Immature natural killer cell (primary cell): Measurements from ENCODE around the gene ITLN1. TPM values are rescaled to one million over a fixed set of nuclear protein-coding genes. Genes with fewer than 3 reads are reported as not detected.

ENCODE experiments used
- DNase-seq, 3 donors: peaks; one replicate each; pipeline ENCODE4 v3.0.0; 2022; ENCODE audit warnings: mixed read lengths in 1 of 3
- H3K27ac Mint-ChIP-seq, 6 donors: one replicate each; pipeline ENCODE4 v1.8.0; 2020; ENCODE audit warnings: mixed read lengths in 6 of 6, mild to moderate bottlenecking in 5 of 6, inconsistent platforms in 4 of 6, moderate library complexity in 3 of 6
- H3K27me3 Mint-ChIP-seq, 3 donors: one replicate each; pipeline ENCODE4 v1.8.0; 2020 to 2021; ENCODE audit warnings: low read depth in 3 of 3, mild to moderate bottlenecking in 3 of 3, mixed read lengths in 3 of 3, moderate library complexity in 3 of 3, inconsistent platforms in 1 of 3
- H3K36me3 Mint-ChIP-seq, 3 donors: one replicate each; pipeline ENCODE4 v1.8.0; 2020; ENCODE audit warnings: mixed read lengths in 3 of 3, inconsistent platforms in 2 of 3, mild to moderate bottlenecking in 2 of 3
- H3K4me1 Mint-ChIP-seq, 2 donors: one replicate each; pipeline ENCODE4 v1.8.0; 2020; ENCODE audit warnings: inconsistent platforms in 2 of 2, mild to moderate bottlenecking in 2 of 2, mixed read lengths in 2 of 2, moderate library complexity in 1 of 2
- H3K4me3 Mint-ChIP-seq, 5 donors: one replicate each; pipeline ENCODE4 v1.8.0; 2020; ENCODE audit warnings: mild to moderate bottlenecking in 5 of 5, mixed read lengths in 5 of 5, inconsistent platforms in 3 of 5, moderate library complexity in 3 of 5
- H3K9me3 Mint-ChIP-seq, 6 donors: one replicate each; pipeline ENCODE4 v1.8.0; 2020; ENCODE audit warnings: mild to moderate bottlenecking in 6 of 6, mixed read lengths in 6 of 6, inconsistent platforms in 4 of 6, moderate library complexity in 3 of 6
- polyA plus RNA-seq, 3 donors: library from polyadenylated mRNA; unstranded; fragments of 300-500 nt; fragmentation: Illumina TruSeq; gene quantifications; one replicate each; pipeline ENCODE4 v1.2.3, GENCODE V29; 2021

ITLN1 gene
- polyA plus RNA-seq, 3 donors from 2014 or later, result 0.77 TPM; not detected in 2

- H3K9me3 Mint-ChIP-seq, result no peaks in the 10 kb centered on the region
- peaks cover 0 to 5% (median 2%) of the 10 kb centered on the region in 3 donors for H3K27me3 Mint-ChIP-seq
- DNase-seq, result no peak
- H3K36me3 Mint-ChIP-seq, result peaks cover 8 to 12% (median 9%) of the 10 kb centered on the region in 3 donors
- peak overlapping the region in 5 of 6 donors; percentile 92 to 95 (median 93) for H3K27ac Mint-ChIP-seq
- H3K4me3 Mint-ChIP-seq, result peak overlapping the region; percentile 88 to 99 (median 99)
- peaks cover 17 to 62% of the 10 kb centered on the region in 2 donors for H3K4me1 Mint-ChIP-seq
Measured at GRCh38 chr1:160859166-160859565, 25.8 kb downstream of the ITLN1 start.

- Mint-ChIP-seq H3K9me3 (no peaks in the 10 kb centered on the region), H3K36me3 (peaks cover 15 to 18% (median 15%) of the 10 kb centered on the region in 3 donors), H3K4me1 (peaks cover 11 to 62% of the 10 kb centered on the region in 2 donors), H3K27ac (peak overlapping the region in 5 of 6 donors; percentile 92 to 95 (median 93)), H3K27me3 (peaks cover 0 to 5% (median under 1%) of the 10 kb centered on the region in 3 donors), H3K4me3 (peak overlapping the region; percentile 88 to 99 (median 99))
- no peak for DNase-seq
Measured at GRCh38 chr1:160858507-160858906, 26.5 kb downstream of the ITLN1 start.

- H3K4me3 Mint-ChIP-seq, result peak overlapping the region; percentile 88 to 99 (median 99)
- no peak for DNase-seq
- peak overlapping the region in 5 of 6 donors; percentile 92 to 95 (median 93) for H3K27ac Mint-ChIP-seq
- H3K36me3 Mint-ChIP-seq, result peaks cover 19 to 21% (median 19%) of the 10 kb centered on the region in 3 donors
- peaks cover 0 to 5% (median 0%) of the 10 kb centered on the region in 3 donors for H3K27me3 Mint-ChIP-seq
- peaks cover 6 to 62% of the 10 kb centered on the region in 2 donors for H3K4me1 Mint-ChIP-seq
- no peaks in the 10 kb centered on the region for H3K9me3 Mint-ChIP-seq
Measured at GRCh38 chr1:160858097-160858496, 26.9 kb downstream of the ITLN1 start.

GRCh38 chr1:160855181-160855981, 29.6 kb downstream of the ITLN1 start:
- Mint-ChIP-seq H3K4me1 (peaks cover 0 to 60% of the 10 kb centered on the region in 2 donors), H3K27ac (no peak overlapping the region), H3K36me3 (peaks cover 21 to 39% (median 27%) of the 10 kb centered on the region in 3 donors), H3K4me3 (no peak overlapping the region), H3K27me3 (peaks cover 0 to 2% (median 0%) of the 10 kb centered on the region in 3 donors), H3K9me3 (no peaks in the 10 kb centered on the region)
- peak; percentile 70 to 73 (median 73) for DNase-seq

GRCh38 chr1:160853754-160854153, 31.2 kb downstream of the ITLN1 start:
- no peak for DNase-seq
- Mint-ChIP-seq H3K4me1 (peaks cover 0 to 59% of the 10 kb centered on the region in 2 donors), H3K27ac (peak overlapping the region in 2 of 6 donors; percentile 95 to 98), H3K4me3 (peak overlapping the region; percentile 44 to 69 (median 63)), H3K9me3 (no peaks in the 10 kb centered on the region), H3K36me3 (peaks cover 23 to 42% (median 26%) of the 10 kb centered on the region in 3 donors), H3K27me3 (peaks cover 0 to under 1% (median 0%) of the 10 kb centered on the region in 3 donors)

- Mint-ChIP-seq H3K27me3 (no peaks in the 10 kb centered on the region), H3K4me1 (peaks cover 0 to 59% of the 10 kb centered on the region in 2 donors), H3K9me3 (no peaks in the 10 kb centered on the region), H3K27ac (peak overlapping the region in 2 of 6 donors; percentile 95 to 98), H3K4me3 (peak overlapping the region; percentile 36 to 69 (median 63)), H3K36me3 (peaks cover 22 to 40% (median 30%) of the 10 kb centered on the region in 3 donors)
- no peak for DNase-seq
Measured at GRCh38 chr1:160853014-160853413, 32.0 kb downstream of the ITLN1 start.

- Mint-ChIP-seq H3K9me3 (peaks cover 0 to 3% (median 0%) of the 10 kb centered on the region in 6 donors), H3K4me1 (peaks cover 0 to 75% of the 10 kb centered on the region in 2 donors), H3K4me3 (peak overlapping the region; percentile 71 to 82 (median 73)), H3K36me3 (peaks cover 29 to 54% (median 46%) of the 10 kb centered on the region in 3 donors), H3K27ac (peak overlapping the region in 5 of 6 donors; percentile 88 to 94 (median 94)), H3K27me3 (no peaks in the 10 kb centered on the region)
- no peak for DNase-seq
Measured at GRCh38 chr1:160850993-160851392, 34.0 kb downstream of the ITLN1 start.

- Mint-ChIP-seq H3K27ac (peak overlapping the region in 5 of 6 donors; percentile 88 to 94 (median 94)), H3K4me1 (peaks cover 0 to 80% of the 10 kb centered on the region in 2 donors), H3K27me3 (no peaks in the 10 kb centered on the region), H3K36me3 (peaks cover 29 to 59% (median 51%) of the 10 kb centered on the region in 3 donors), H3K9me3 (peaks cover 0 to 3% (median 0%) of the 10 kb centered on the region in 6 donors), H3K4me3 (peak overlapping the region; percentile 71 to 82 (median 73))
- DNase-seq, result peak; percentile 56 to 67 (median 62)
Measured at GRCh38 chr1:160850541-160850940, 34.4 kb downstream of the ITLN1 start.

- H3K36me3 Mint-ChIP-seq, result peaks cover 32 to 52% (median 45%) of the 10 kb centered on the region in 3 donors
- DNase-seq, result no peak
- peaks cover 0 to 2% (median 0%) of the 10 kb centered on the region in 3 donors for H3K27me3 Mint-ChIP-seq
- H3K4me1 Mint-ChIP-seq, result peaks cover 0 to 95% of the 10 kb centered on the region in 2 donors
- H3K27ac Mint-ChIP-seq, result peak overlapping the region in 5 of 6 donors; percentile 81 to 92 (median 88)
- H3K9me3 Mint-ChIP-seq, result peaks cover 0 to 3% (median 0%) of the 10 kb centered on the region in 6 donors
- H3K4me3 Mint-ChIP-seq, result peak overlapping the region in 4 of 5 donors; percentile 17 to 71 (median 40)
Measured at GRCh38 chr1:160846281-160846680, 38.7 kb downstream of the ITLN1 start.

GRCh38 chr1:160844447-160845232, 40.3 kb downstream of the ITLN1 start:
- Mint-ChIP-seq H3K9me3 (peaks cover 0 to 3% (median 0%) of the 10 kb centered on the region in 6 donors), H3K4me1 (peaks cover 0 to 95% of the 10 kb centered on the region in 2 donors), H3K4me3 (peak overlapping the region; percentile 41 to 71 (median 66)), H3K27me3 (peaks cover 0 to 2% (median 0%) of the 10 kb centered on the region in 3 donors), H3K36me3 (peaks cover 40 to 62% (median 45%) of the 10 kb centered on the region in 3 donors), H3K27ac (peak overlapping the region in 5 of 6 donors; percentile 81 to 90 (median 88))
- peak; percentile 62 to 70 (median 68) for DNase-seq

- H3K4me1 Mint-ChIP-seq, result peaks cover 0 to 98% of the 10 kb centered on the region in 2 donors
- peak overlapping the region in 1 of 5 donors; percentile 35 for H3K4me3 Mint-ChIP-seq
- H3K27me3 Mint-ChIP-seq, result peaks cover 2 to 7% (median 6%) of the 10 kb centered on the region in 3 donors
- no peaks in the 10 kb centered on the region for H3K9me3 Mint-ChIP-seq
- no peak for DNase-seq
- peaks cover 24 to 55% (median 32%) of the 10 kb centered on the region in 3 donors for H3K36me3 Mint-ChIP-seq
- H3K27ac Mint-ChIP-seq, result peak overlapping the region in 5 of 6 donors; percentile 81 to 90 (median 88)
Measured at GRCh38 chr1:160841079-160841478, 43.9 kb downstream of the ITLN1 start.

- peaks cover 23 to 57% (median 36%) of the 10 kb centered on the region in 3 donors for H3K36me3 Mint-ChIP-seq
- peaks cover 0 to 97% of the 10 kb centered on the region in 2 donors for H3K4me1 Mint-ChIP-seq
- H3K9me3 Mint-ChIP-seq, result no peaks in the 10 kb centered on the region
- peak overlapping the region in 5 of 6 donors; percentile 96 to 99 (median 98) for H3K27ac Mint-ChIP-seq
- H3K4me3 Mint-ChIP-seq, result peak overlapping the region; percentile 48 to 71 (median 69)
- H3K27me3 Mint-ChIP-seq, result peaks cover 2 to 6% (median 5%) of the 10 kb centered on the region in 3 donors
- DNase-seq, result no peak
Measured at GRCh38 chr1:160839746-160840145, 45.2 kb downstream of the ITLN1 start.

GRCh38 chr1:160838888-160839287, 46.1 kb downstream of the ITLN1 start:
- Mint-ChIP-seq H3K9me3 (no peaks in the 10 kb centered on the region), H3K36me3 (peaks cover 31 to 63% (median 40%) of the 10 kb centered on the region in 3 donors), H3K4me1 (peaks cover 0 to 96% of the 10 kb centered on the region in 2 donors), H3K4me3 (peak overlapping the region; percentile 70 to 89 (median 71)), H3K27me3 (peaks cover 2 to 6% (median 5%) of the 10 kb centered on the region in 3 donors), H3K27ac (peak overlapping the region in 5 of 6 donors; percentile 96 to 99 (median 98))
- peak; percentile 38 to 47 (median 46) for DNase-seq
